Endothelial cell of umbilical vein (primary cell): ENCODE measurements around the gene WAS. TPM values are rescaled to one million over a fixed set of nuclear protein-coding genes. Genes with fewer than 3 reads are reported as not detected.

Experiments used
- BruUV-seq: library from RNA; stranded (reverse); fragments of 400-500 nt; replicated peaks from 2 replicates; lab custom pipeline; 2021; lab: Mats Ljungman, UMichigan
- CTCF ChIA-PET: fragments of 300-600, 350-600 bp; sonication (Branson Sonifier 250); formaldehyde crosslinking; loops from one replicate; lab custom pipeline; 2021; ENCODE audit warnings: antibody characterized with exemption, inconsistent platforms; lab: Charles Lee
- POLR2A ChIA-PET: fragments of 300-600, 350-600 bp; sonication (Branson Sonifier 250); formaldehyde crosslinking; loops from one replicate; lab custom pipeline; 2021; ENCODE audit warnings: antibody characterized with exemption, inconsistent platforms; lab: Charles Lee
- DNase-seq: peaks from one replicate; pipeline ENCODE4 v3.0.0-alpha.2; 2011; ENCODE audit warnings: low read depth, low spot score
- FAIRE-seq: peaks from 2 replicates; lab custom pipeline; 2011; peaks lifted over from hg19 to GRCh38; lab: Jason Lieb, UNC
- H2AFZ ChIP-seq: 2 replicates; pipeline ENCODE4 v1.6.0; 2012; ENCODE audit warnings: low read depth, low read length, control low read depth, inconsistent platforms
- H3K27ac ChIP-seq: 2 replicates; pipeline ENCODE4 v1.5.1; 2011; ENCODE audit warnings: low read depth, mild to moderate bottlenecking, control low read depth, low read length, moderate library complexity; ENCODE audit not compliant: insufficient read depth
- H3K27me3 ChIP-seq, 2 experiments: 2 replicates each; pipeline versions ENCODE4 v1.6.0 to v1.6.1; 2011; ENCODE audit warnings: low read length in 2 of 2, mixed read lengths in 1 of 2; ENCODE audit not compliant: control insufficient read depth in 2 of 2, insufficient read depth in 2 of 2
- H3K36me3 ChIP-seq, 2 experiments: 2 replicates in 1 of 2; 3 replicates in 1 of 2; pipeline ENCODE4 v1.5.1; 2011; ENCODE audit warnings: low read length in 2 of 2, mild to moderate bottlenecking in 1 of 2, moderate library complexity in 1 of 2; ENCODE audit not compliant: control insufficient read depth in 2 of 2, insufficient read depth in 2 of 2; ENCODE audit errors: extremely low read depth in 1 of 2
- H3K4me1 ChIP-seq: 3 replicates; pipeline ENCODE4 v1.5.1; 2011; ENCODE audit warnings: mild to moderate bottlenecking, low read length; ENCODE audit not compliant: control insufficient read depth, insufficient read depth; ENCODE audit errors: extremely low read depth
- H3K4me2 ChIP-seq: 2 replicates; pipeline ENCODE4 v1.6.1; 2011; ENCODE audit warnings: low read length, control low read depth, mixed read lengths; ENCODE audit not compliant: insufficient read depth
- H3K4me3 ChIP-seq, 3 experiments: fragments of 200-600 bp in 1 of 3; sonication (generic), shearing (Covaris generic) in 1 of 3; replicated peaks in 1 of 3; 2 replicates each; pipeline ENCODE4 v1.5.1; 2011 to 2016; ENCODE audit warnings: control low read depth in 3 of 3, low read length in 3 of 3, mild to moderate bottlenecking in 2 of 3, inconsistent platforms in 1 of 3, low read depth in 1 of 3, moderate library complexity in 1 of 3; ENCODE audit not compliant: insufficient read depth in 1 of 3
- H3K79me2 ChIP-seq: 2 replicates; pipeline ENCODE4 v1.6.0; 2012; ENCODE audit warnings: low read length, inconsistent platforms; ENCODE audit not compliant: control insufficient read depth, insufficient read depth
- H3K9ac ChIP-seq: replicated peaks from 2 replicates; pipeline ENCODE3; 2011; ENCODE audit warnings: low read length, control low read depth; ENCODE audit not compliant: insufficient read depth; ENCODE audit errors: extremely low read depth
- H3K9me1 ChIP-seq: replicated peaks from 3 replicates; pipeline ENCODE4 v1.6.0; 2011; ENCODE audit warnings: mild to moderate bottlenecking, low read length; ENCODE audit not compliant: control insufficient read depth, insufficient read depth; ENCODE audit errors: extremely low read depth
- H3K9me3 ChIP-seq: replicated peaks from 2 replicates; pipeline ENCODE4 v1.5.1; 2012; ENCODE audit warnings: low read length, inconsistent platforms; ENCODE audit not compliant: control insufficient read depth, insufficient read depth
- H4K20me1 ChIP-seq: replicated peaks from 2 replicates; pipeline ENCODE3; 2011; ENCODE audit warnings: mild to moderate bottlenecking, low read length; ENCODE audit not compliant: control insufficient read depth, insufficient read depth; ENCODE audit errors: extremely low read depth
- EZH2 ChIP-seq: IDR thresholded peaks from 2 replicates; pipeline ENCODE4 v1.6.1; 2012; ENCODE audit warnings: borderline replicate concordance, low read depth, mild to moderate bottlenecking, moderate library complexity, low read length, inconsistent platforms; ENCODE audit not compliant: severe bottlenecking
- FOS ChIP-seq: IDR thresholded peaks from 2 replicates; pipeline ENCODE4 v1.6.1; 2011; ENCODE audit warnings: mild to moderate bottlenecking, low read length, moderate library complexity, borderline replicate concordance; ENCODE audit not compliant: insufficient read depth
- GATA2 ChIP-seq: IDR thresholded peaks from 2 replicates; pipeline ENCODE4 v1.7.0; 2011; ENCODE audit warnings: low read depth, mild to moderate bottlenecking, moderate library complexity, mixed read lengths, low read length; ENCODE audit not compliant: insufficient read length, insufficient read depth
- JUN ChIP-seq: IDR thresholded peaks from 2 replicates; pipeline ENCODE4 v1.6.1; 2011; ENCODE audit warnings: borderline replicate concordance, low read depth; ENCODE audit not compliant: insufficient read length, insufficient read depth
- MAX ChIP-seq: IDR thresholded peaks from 2 replicates; pipeline ENCODE4 v1.6.1; 2011; ENCODE audit not compliant: insufficient read depth, insufficient read length
- MYC ChIP-seq: IDR thresholded peaks from one replicate; pipeline ENCODE4 v1.6.1; 2011; ENCODE audit warnings: mild to moderate bottlenecking, low read depth, low read length
- POLR2A ChIP-seq: IDR thresholded peaks from 2 replicates; pipeline ENCODE4 v1.6.1; 2012; ENCODE audit warnings: low read depth, mild to moderate bottlenecking, control low read depth, low read length
- POLR2AphosphoS5 ChIP-seq: IDR thresholded peaks from 2 replicates; pipeline ENCODE4 v1.6.1; 2012; ENCODE audit warnings: low read depth, mild to moderate bottlenecking, control low read depth, low read length, moderate library complexity; ENCODE audit not compliant: insufficient read depth
- dilution Hi-C: fragments of 300-500 bp; cut with MboI; formaldehyde crosslinking; loops from one replicate; pipeline ENCODE4 v1.15.0; 2019; ENCODE audit warnings: low sequenced_read_pairs; ENCODE audit not compliant: extremely low pct_ligation_motif_present
- intact Hi-C: fragments of 100-400 bp; cut with micrococcal nuclease; formaldehyde crosslinking; loops from one replicate; pipeline ENCODE4 v1.10.0; 2022
- polyA plus RNA-seq, 4 experiments: library from polyadenylated mRNA; depleted of rRNA in 3 of 4; stranded (reverse) in 3 of 4; unstranded in 1 of 4; fragments of >200 nt; gene quantifications; 2 replicates each; pipeline versions ENCODE4 v1.2.1 to v1.2.3, GENCODE V29; 2011 to 2012; ENCODE audit warnings: missing spikeins in 1 of 4
- total RNA-seq: library from RNA; stranded (reverse); gene quantifications from 2 replicates; pipeline ENCODE4 v1.2.3, GENCODE V29; 2021
- TF ChIP-seq, protein P1 (sequence below), 2 donors: IDR thresholded peaks; 1 replicate in 1 of 2; 2 replicates in 1 of 2; pipeline ENCODE4 v1.5.1; 2011; ENCODE audit warnings: low read length in 2 of 2, mild to moderate bottlenecking in 2 of 2, moderate library complexity in 2 of 2, control low read depth in 1 of 2, inconsistent platforms in 1 of 2, low read depth in 1 of 2; ENCODE audit not compliant: insufficient read depth in 1 of 2; ENCODE audit errors: extremely low read depth in 1 of 2

WAS gene
- total and polyA plus RNA-seq, 2 donors (not counting 3 experiments of a cell fraction or from before 2014, with no cell fraction given) = 0.73 TPM; not detected in 1

DNA sequence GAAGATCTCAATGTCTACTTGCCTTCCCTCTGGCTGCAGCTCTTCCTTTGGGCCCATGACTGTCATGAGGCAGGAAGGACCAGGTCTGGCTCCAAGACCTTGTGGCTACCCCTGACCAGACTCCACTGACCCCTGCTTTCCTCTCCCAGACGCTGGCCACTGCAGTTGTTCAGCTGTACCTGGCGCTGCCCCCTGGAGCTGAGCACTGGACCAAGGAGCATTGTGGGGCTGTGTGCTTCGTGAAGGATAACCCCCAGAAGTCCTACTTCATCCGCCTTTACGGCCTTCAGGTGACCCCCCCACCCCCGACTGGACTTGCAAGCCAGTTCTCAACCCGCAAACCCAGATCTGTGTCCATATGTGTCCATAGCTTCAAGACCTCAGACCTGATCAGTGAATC lies 535 bp downstream of the WAS start:
- dilution Hi-C loops = no loop called here
- H3K27ac ChIP-seq = no peak overlapping the region
- H3K9me3 ChIP-seq = no peaks in the 10 kb centered on the region
- no TSS peak for BruUV-seq
- H3K79me2 ChIP-seq = no peaks in the 10 kb centered on the region
- H3K4me2 ChIP-seq = no peak overlapping the region
- H3K36me3 ChIP-seq = no peaks in the 10 kb centered on the region
- CTCF ChIA-PET = no interaction called here
- H3K27me3 ChIP-seq = peaks cover 2% of the 10 kb centered on the region in 2 experiments
- no peaks in the 10 kb centered on the region for H3K4me1 ChIP-seq
- no peaks in the 10 kb centered on the region for H3K9me1 ChIP-seq
- intact Hi-C loops = no loop called here
- H3K4me3 ChIP-seq = no peak overlapping the region
- peak; percentile 26 for FAIRE-seq
- TF ChIP-seq MAX (no peak), JUN (no peak), FOS (no peak), MYC (no peak), POLR2A (no peak), POLR2AphosphoS5 (no peak), GATA2 (no peak), EZH2 (no peak)
- TF ChIP-seq, protein P1, sequence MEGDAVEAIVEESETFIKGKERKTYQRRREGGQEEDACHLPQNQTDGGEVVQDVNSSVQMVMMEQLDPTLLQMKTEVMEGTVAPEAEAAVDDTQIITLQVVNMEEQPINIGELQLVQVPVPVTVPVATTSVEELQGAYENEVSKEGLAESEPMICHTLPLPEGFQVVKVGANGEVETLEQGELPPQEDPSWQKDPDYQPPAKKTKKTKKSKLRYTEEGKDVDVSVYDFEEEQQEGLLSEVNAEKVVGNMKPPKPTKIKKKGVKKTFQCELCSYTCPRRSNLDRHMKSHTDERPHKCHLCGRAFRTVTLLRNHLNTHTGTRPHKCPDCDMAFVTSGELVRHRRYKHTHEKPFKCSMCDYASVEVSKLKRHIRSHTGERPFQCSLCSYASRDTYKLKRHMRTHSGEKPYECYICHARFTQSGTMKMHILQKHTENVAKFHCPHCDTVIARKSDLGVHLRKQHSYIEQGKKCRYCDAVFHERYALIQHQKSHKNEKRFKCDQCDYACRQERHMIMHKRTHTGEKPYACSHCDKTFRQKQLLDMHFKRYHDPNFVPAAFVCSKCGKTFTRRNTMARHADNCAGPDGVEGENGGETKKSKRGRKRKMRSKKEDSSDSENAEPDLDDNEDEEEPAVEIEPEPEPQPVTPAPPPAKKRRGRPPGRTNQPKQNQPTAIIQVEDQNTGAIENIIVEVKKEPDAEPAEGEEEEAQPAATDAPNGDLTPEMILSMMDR (IDR thresholded peaks at IDR 0.05; ENCODE audit: extremely low read depth in 1 of 2, insufficient read depth in 1 of 2, low read depth in 1 of 2, low read length in 2 of 2) = no peak
- H3K9ac ChIP-seq = no peak overlapping the region
- DNase-seq = no peak
- no peaks in the 10 kb centered on the region for H4K20me1 ChIP-seq
- H2AFZ ChIP-seq = no peak overlapping the region
- POLR2A ChIA-PET = no interaction called here
